ENCODE data around the gene LRFN5. TPM values are rescaled to one million over a fixed set of nuclear protein-coding genes. Genes with fewer than 3 reads are reported as not detected.

The LRFN5 gene
- total RNA-seq (2021) = 1.3 and 3.0 TPM in 2 replicates
- long read RNA-seq, partial matches to known transcripts = 1 of 3 reads
- long read RNA-seq, other reads (novel, unspliced or antisense) = 1 of 3 reads

DNA sequence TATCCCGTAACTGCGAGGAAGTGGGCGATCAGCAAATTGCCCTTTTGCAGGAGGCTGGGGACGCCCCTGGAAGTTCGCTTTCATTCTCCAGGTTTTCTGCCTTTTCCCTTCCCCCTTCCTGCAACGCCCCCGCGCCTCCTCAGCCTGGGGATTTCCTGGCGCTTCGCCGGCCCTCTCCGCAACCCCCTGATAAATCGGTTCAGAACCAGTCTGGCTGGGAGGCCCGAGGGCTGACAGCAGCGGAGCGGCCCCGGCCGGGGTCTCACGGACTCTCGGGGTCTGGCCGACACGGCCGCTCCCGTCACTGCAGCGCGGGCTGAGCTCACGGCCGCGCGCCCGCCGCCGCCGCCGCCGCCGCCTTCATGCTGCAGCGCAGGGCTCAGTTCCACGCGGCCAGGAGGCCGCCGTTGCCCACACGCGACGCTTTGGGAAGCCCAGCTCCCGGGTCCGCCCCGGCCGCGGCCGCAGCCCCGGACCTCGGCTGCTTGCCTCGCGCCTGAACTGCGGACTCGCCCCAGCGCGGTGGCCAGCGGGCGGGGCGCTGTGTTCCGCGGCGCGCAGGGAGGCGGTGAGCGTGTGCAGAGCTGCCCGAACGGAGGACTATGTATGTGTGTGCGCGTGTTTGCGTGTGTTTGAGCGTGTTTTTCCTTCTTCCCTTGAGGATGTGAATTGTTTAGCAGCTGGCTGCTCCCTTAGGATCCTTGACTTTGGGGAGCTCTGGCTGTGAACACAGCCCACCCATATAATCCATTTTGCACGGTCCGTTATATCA is at the start of gene LRFN5:
Gene LRFN5, plus strand, starts transcription at position 345 of the 772 bp plus-strand sequence.
- Histone ChIP-seq H3K14ac (ENCODE audit: insufficient read depth, low read length) (peak within 1 kb of the TSS; percentile 42; the same call in 1 of the 2 replicates), H3K79me1 (ENCODE audit: insufficient read depth, low read depth, low read length, poor library complexity, severe bottlenecking) (no peaks in the 10 kb centered on the region), H3K27ac (ENCODE audit: insufficient read length, low read depth, low read length) (no peak within 1 kb of the TSS), H3K23ac (ENCODE audit: insufficient read length, low read depth, low read length) (no peak within 1 kb of the TSS), H2AK5ac (ENCODE audit: insufficient read length, low read length) (no peak within 1 kb of the TSS), H3K9ac (ENCODE audit: extremely low read depth, insufficient read length, low read length) (peak within 1 kb of the TSS; percentile 57), H3K56ac (ENCODE audit: insufficient read length, low read depth, low read length) (no peak within 1 kb of the TSS), H2BK20ac (ENCODE audit: low read depth, low read length, poor library complexity, severe bottlenecking) (no peak within 1 kb of the TSS), H2AFZ (ENCODE audit: low read length) (peak within 1 kb of the TSS; percentile 76), H2BK12ac (ENCODE audit: insufficient read length, low read depth, low read length) (no peak within 1 kb of the TSS), H3K9me3 (ENCODE audit: control insufficient read depth, low read depth, low read length) (no peaks in the 10 kb centered on the region), H4K91ac (ENCODE audit: insufficient read length, low read depth, low read length) (no peak within 1 kb of the TSS), H4K8ac (replicated peaks; ENCODE audit: insufficient read length, low read depth, low read length) (no peak within 1 kb of the TSS), H3K4me2 (ENCODE audit: insufficient read depth, insufficient read length, low read length) (peak within 1 kb of the TSS; percentile 97), H3K23me2 (ENCODE audit: insufficient read length, low read depth, low read length, poor library complexity, severe bottlenecking) (peaks cover 49% of the 10 kb centered on the region), H3K4ac (ENCODE audit: low read depth, low read length) (no peak within 1 kb of the TSS), H2BK120ac (ENCODE audit: low read depth, low read length, poor library complexity, severe bottlenecking) (no peak within 1 kb of the TSS), H2BK15ac (ENCODE audit: low read depth, low read length) (no peak within 1 kb of the TSS), H3K4me1 (ENCODE audit: insufficient read depth, low read length) (no peaks in the 10 kb centered on the region), H4K5ac (ENCODE audit: insufficient read length, low read depth, low read length) (no peak within 1 kb of the TSS), H3K18ac (ENCODE audit: insufficient read length, low read depth, low read length) (no peak within 1 kb of the TSS), H3K79me2 (ENCODE audit: insufficient read depth, low read length) (no peaks in the 10 kb centered on the region), H3K27me3 (ENCODE audit: insufficient read depth, low read length) (peaks cover 22% of the 10 kb centered on the region), H3T11ph (ENCODE audit: low read length) (no peak within 1 kb of the TSS), H4K20me1 (ENCODE audit: control insufficient read depth, insufficient read depth, insufficient read length) (no peaks in the 10 kb centered on the region), H2BK5ac (ENCODE audit: insufficient read length, low read length) (no peak within 1 kb of the TSS)
- no CpG with 5 or more reads among the region's 76 CpGs for WGBS (ENCODE audit: extremely low coverage, insufficient read length, low lambda C conversion rate)
- TF ChIP-seq, protein P1, sequence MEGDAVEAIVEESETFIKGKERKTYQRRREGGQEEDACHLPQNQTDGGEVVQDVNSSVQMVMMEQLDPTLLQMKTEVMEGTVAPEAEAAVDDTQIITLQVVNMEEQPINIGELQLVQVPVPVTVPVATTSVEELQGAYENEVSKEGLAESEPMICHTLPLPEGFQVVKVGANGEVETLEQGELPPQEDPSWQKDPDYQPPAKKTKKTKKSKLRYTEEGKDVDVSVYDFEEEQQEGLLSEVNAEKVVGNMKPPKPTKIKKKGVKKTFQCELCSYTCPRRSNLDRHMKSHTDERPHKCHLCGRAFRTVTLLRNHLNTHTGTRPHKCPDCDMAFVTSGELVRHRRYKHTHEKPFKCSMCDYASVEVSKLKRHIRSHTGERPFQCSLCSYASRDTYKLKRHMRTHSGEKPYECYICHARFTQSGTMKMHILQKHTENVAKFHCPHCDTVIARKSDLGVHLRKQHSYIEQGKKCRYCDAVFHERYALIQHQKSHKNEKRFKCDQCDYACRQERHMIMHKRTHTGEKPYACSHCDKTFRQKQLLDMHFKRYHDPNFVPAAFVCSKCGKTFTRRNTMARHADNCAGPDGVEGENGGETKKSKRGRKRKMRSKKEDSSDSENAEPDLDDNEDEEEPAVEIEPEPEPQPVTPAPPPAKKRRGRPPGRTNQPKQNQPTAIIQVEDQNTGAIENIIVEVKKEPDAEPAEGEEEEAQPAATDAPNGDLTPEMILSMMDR (conservative IDR thresholded peaks at IDR 0.05) = no peak
- peaks cover 47 to 53% of the 10 kb centered on the region in 2 experiments for H3K4me1 Mint-ChIP-seq
- DNase-seq = peak; percentile 61
- peak within 1 kb of the TSS; percentile 85 to 92 for H3K4me3 Mint-ChIP-seq
- H3K9me3 Mint-ChIP-seq = no peaks in the 10 kb centered on the region; a peak in 1 of 5 replicates
- no peaks in the 10 kb centered on the region for H3K36me3 Mint-ChIP-seq (ENCODE audit: insufficient read depth in 1 of 3, low read depth in 3 of 3)
- peak within 1 kb of the TSS in 1 of 3 experiments; percentile 44; a peak in 1 of 7 replicates for H3K27ac Mint-ChIP-seq
- peaks cover 73% of the 10 kb centered on the region for H3K27me3 Mint-ChIP-seq (ENCODE audit: low read depth)
